Esophagus muscularis mucosa (tissue), 4 donors: ENCODE results near the gene NKAIN2. TPM values are rescaled to one million over a fixed set of nuclear protein-coding genes. Genes with fewer than 3 reads are reported as not detected.
"Not testable (repeated sequence)": the region's sequence is repeated elsewhere in the genome, so short reads cannot be mapped to it uniquely, and the experiment has no call there.

ENCODE experiments used
- DNase-seq: peaks from one replicate; pipeline ENCODE4 v3.0.0-alpha.2; 2017; ENCODE audit errors: extremely low spot score
- H3K27ac ChIP-seq, 4 donors: fragments of 200-600 bp; sonication (generic); replicated peaks in 1 of 4; 1 replicate in 3 of 4; 2 replicates in 1 of 4; pipeline ENCODE4 v1.5.1; 2016 to 2019; ENCODE audit warnings: mild to moderate bottlenecking in 1 of 4
- H3K27me3 ChIP-seq, 4 donors: fragments of 200-600 bp; sonication (generic); one replicate each; pipeline versions ENCODE4 v1.5.1 to v1.6.0; 2016 to 2019
- H3K36me3 ChIP-seq, 4 donors: fragments of 200-600 bp; sonication (generic); one replicate each; pipeline ENCODE4 v1.5.1; 2016 to 2019
- H3K4me1 ChIP-seq, 4 donors: fragments of 200-600 bp; sonication (generic); one replicate each; pipeline ENCODE4 v1.5.1; 2016 to 2019
- H3K4me3 ChIP-seq, 4 donors: fragments of 200-600 bp; sonication (generic); 1 replicate in 2 of 4; 2 replicates in 2 of 4; pipeline ENCODE4 v1.5.1; 2016 to 2019; ENCODE audit warnings: mild to moderate bottlenecking in 4 of 4, moderate library complexity in 1 of 4
- H3K9me3 ChIP-seq, 4 donors: fragments of 200-600 bp; sonication (generic); 1 replicate in 3 of 4; 2 replicates in 1 of 4; pipeline ENCODE4 v1.5.1; 2016 to 2019
- EP300 ChIP-seq: sonication (generic); formaldehyde crosslinking; IDR thresholded peaks from one replicate; pipeline ENCODE4 v1.6.1; 2017; ENCODE audit warnings: antibody characterized with exemption
- POLR2A ChIP-seq: fragments of 450-650 bp; IDR thresholded peaks from one replicate; pipeline ENCODE4 v1.6.1; 2017; ENCODE audit warnings: antibody characterized with exemption, moderate library complexity, mild to moderate bottlenecking, low read depth
- POLR2AphosphoS5 ChIP-seq, 2 donors: sonication (generic); formaldehyde crosslinking; IDR thresholded peaks; one replicate each; pipeline ENCODE4 v1.6.1; 2017; ENCODE audit warnings: antibody characterized with exemption in 2 of 2
- WGBS: methylation state at CpG from one replicate; pipeline ENCODE4 v1.1.5; 2018; 5-methylcytosine and 5-hydroxymethylcytosine counted together
- intact Hi-C: fragments of 100-400 bp; cut with DNase I; formaldehyde crosslinking; loops from one replicate; pipeline ENCODE4 v1.15.1; 2023
- total RNA-seq, 4 donors: library from RNA; depleted of rRNA; stranded (reverse); fragments of >200 nt; gene quantifications; one replicate each; pipeline versions ENCODE4 v1.1.0 to v1.2.1, GENCODE V29; 2016
- TF ChIP-seq, protein P1 (sequence below), 3 experiments: fragments of 200-600 bp in 2 of 3; fragments of 450-650 bp in 1 of 3; sonication (generic) in 2 of 3; IDR thresholded peaks; one replicate each; pipeline ENCODE4 v1.5.1; 2017 to 2019; ENCODE audit warnings: antibody characterized with exemption in 3 of 3, mild to moderate bottlenecking in 2 of 3, moderate library complexity in 1 of 3

Gene NKAIN2
- total RNA-seq, 4 donors from 2014 or later = 0.11 to 0.66 (median 0.13) TPM; not detected in 1

DNA sequence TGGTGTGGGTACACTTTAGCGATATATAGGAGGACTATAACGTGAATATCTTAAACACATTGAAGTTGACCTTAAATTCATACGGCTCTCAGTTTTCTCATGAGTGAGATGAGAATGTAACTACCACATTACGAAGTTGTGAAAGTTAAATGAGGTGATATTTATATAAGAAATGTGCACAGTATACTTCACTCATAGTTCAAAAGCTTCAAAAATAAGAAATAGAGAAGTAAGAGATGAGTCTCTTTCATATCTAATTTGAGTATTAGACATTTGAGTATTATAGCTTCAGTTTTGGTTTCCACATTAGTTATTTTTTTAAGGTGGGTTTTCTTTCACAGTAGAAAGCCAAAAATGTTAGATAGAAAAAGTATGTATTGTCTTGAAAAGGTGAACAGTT is 183.3 kb downstream of the NKAIN2 start:
- no peak overlapping the region for H3K27ac ChIP-seq
- WGBS = 91% methylated on average over 4 of the region's 4 CpGs
- no peaks in the 10 kb centered on the region for H3K9me3 ChIP-seq
- H3K4me1 ChIP-seq = no peaks in the 10 kb centered on the region
- H3K27me3 ChIP-seq = no peaks in the 10 kb centered on the region
- no peak overlapping the region for H3K4me3 ChIP-seq
- intact Hi-C loops = no loop called here
- DNase-seq = no peak
- H3K36me3 ChIP-seq = no peaks in the 10 kb centered on the region
- TF ChIP-seq POLR2AphosphoS5 (IDR thresholded peaks at IDR 0.05) (no peak), EP300 (no peak), POLR2A (no peak)
- TF ChIP-seq, protein P1, sequence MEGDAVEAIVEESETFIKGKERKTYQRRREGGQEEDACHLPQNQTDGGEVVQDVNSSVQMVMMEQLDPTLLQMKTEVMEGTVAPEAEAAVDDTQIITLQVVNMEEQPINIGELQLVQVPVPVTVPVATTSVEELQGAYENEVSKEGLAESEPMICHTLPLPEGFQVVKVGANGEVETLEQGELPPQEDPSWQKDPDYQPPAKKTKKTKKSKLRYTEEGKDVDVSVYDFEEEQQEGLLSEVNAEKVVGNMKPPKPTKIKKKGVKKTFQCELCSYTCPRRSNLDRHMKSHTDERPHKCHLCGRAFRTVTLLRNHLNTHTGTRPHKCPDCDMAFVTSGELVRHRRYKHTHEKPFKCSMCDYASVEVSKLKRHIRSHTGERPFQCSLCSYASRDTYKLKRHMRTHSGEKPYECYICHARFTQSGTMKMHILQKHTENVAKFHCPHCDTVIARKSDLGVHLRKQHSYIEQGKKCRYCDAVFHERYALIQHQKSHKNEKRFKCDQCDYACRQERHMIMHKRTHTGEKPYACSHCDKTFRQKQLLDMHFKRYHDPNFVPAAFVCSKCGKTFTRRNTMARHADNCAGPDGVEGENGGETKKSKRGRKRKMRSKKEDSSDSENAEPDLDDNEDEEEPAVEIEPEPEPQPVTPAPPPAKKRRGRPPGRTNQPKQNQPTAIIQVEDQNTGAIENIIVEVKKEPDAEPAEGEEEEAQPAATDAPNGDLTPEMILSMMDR (IDR thresholded peaks at IDR 0.05) = no peak

DNA sequence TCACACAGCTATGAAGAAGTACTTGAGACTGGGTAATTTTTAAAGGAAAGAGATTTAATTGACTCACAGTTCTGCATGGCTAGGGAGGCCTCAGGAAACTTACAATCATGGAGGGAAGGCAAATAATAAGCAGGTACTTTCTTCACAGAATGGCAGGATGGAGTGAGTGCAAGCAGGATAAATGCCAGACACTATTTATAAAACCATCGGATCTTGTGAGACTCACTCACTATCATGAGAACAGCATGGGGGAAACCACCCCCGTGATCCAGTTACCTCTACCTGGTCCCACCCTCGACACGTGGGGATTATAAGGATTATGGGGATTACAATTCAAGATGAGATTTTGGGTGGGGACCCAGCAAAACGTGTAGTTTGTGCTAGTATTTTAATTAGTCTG is 186.3 kb downstream of the NKAIN2 start:
- intact Hi-C loops, H3K27me3 ChIP-seq, H3K4me1 ChIP-seq, DNase-seq, H3K36me3 ChIP-seq, H3K4me3 ChIP-seq, H3K9me3 ChIP-seq, H3K27ac ChIP-seq: not testable (repeated sequence)
- 42% methylated on average over 5 of the region's 5 CpGs for WGBS

DNA sequence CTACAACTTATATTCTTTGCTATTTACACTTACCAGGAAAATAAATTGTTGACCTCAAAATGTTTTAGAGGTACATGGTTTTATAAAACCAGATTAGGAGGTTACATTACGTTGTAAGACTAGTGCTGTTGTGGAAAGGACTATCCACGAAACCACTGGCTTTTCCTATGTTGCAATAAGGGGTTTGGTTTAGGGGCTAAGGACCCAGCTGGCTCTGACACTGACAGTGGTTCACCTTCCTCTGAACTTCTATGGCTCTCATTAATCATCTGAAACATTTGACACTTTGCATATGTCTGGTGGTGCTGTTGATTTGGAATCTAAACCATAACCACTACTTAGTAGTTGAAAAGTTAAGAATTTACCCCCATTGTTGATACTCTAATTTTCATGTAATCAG is 186.7 kb downstream of the NKAIN2 start:
- H3K27ac ChIP-seq = no peak overlapping the region
- H3K4me3 ChIP-seq = no peak overlapping the region
- no peaks in the 10 kb centered on the region for H3K36me3 ChIP-seq
- H3K9me3 ChIP-seq = no peaks in the 10 kb centered on the region
- no peaks in the 10 kb centered on the region for H3K4me1 ChIP-seq
- peaks cover 0 to 2% (median 0%) of the 10 kb centered on the region in 4 donors for H3K27me3 ChIP-seq
- WGBS = 72% methylated on average over 2 of the region's 2 CpGs
- no peak for DNase-seq
- no peak for TF ChIP-seq EP300
- TF ChIP-seq, protein P1 (IDR thresholded peaks at IDR 0.05) = no peak
- TF ChIP-seq POLR2A = no peak
- no peak for TF ChIP-seq POLR2AphosphoS5 (IDR thresholded peaks at IDR 0.05)
- intact Hi-C loops = no loop called here

DNA sequence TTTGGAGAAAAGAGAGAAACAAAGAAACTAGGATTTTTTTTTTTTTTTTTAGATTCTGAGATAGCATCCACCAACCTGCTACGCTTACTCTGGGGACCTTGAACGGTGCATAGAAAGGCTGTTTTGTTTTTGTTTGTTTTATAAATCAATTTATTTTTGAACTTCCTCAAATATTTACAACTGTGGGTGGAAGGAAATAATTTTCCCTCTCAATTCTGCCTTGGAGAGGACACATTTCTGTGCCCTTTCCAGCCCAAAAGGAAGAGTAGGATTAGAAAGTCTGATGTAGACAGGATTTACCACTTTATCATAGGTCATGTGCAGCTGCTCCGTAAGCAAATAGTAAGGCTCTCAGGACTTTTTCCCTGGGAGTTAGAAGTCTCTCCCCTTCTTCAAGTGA is 190.5 kb downstream of the NKAIN2 start:
- WGBS = 74% methylated on average over 3 of the region's 3 CpGs

DNA sequence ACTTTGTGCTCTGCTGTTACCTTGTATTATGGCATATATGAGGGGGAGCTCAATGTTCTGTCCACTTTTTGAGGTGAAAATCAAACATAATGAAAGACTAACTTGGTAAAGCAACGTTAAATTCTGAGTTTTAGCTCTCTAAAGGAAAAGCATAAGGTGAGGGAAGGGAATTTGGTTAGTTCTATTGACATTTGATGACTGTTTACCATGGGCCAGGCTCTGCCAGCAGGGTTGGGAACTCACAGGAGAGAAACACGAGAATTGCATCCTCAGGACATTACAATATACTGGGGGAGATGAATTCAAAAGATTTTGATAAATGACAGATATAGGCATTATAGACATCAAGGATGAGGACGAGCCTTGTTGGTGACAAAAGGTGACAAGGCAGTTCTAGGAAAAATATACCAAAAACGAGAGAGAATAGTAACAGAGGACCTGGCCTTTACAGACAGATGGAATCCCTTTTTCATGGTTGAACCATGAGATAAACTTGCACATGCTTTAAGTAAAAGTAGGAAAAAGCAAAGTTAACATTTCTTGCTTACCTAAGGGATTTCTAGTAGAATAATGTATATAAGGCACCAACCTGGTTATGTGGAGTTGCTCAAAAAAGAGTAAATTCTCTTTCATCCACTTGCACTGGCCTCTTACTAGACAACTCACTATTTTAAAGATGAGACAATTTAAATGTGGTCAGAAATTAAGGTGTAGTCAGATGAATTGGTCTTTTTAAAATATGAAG is 191.4 kb downstream of the NKAIN2 start:
- Histone ChIP-seq H3K4me1 (no peaks in the 10 kb centered on the region), H3K4me3 (no peak overlapping the region), H3K27ac (no peak overlapping the region), H3K27me3 (peaks cover 0 to 2% (median 0%) of the 10 kb centered on the region in 4 donors), H3K9me3 (no peaks in the 10 kb centered on the region), H3K36me3 (no peaks in the 10 kb centered on the region)
- TF ChIP-seq EP300 = no peak
- TF ChIP-seq, protein P1 (IDR thresholded peaks at IDR 0.05) = no peak
- TF ChIP-seq POLR2AphosphoS5 (IDR thresholded peaks at IDR 0.05) = no peak
- no peak for TF ChIP-seq POLR2A
- WGBS = 74% methylated on average over 4 of the region's 4 CpGs
- intact Hi-C loops = no loop called here
- DNase-seq = no peak

More for the DNA sequence above, 190.5 kb downstream of the NKAIN2 start:
- TF ChIP-seq EP300 (no peak), POLR2A (no peak), POLR2AphosphoS5 (IDR thresholded peaks at IDR 0.05) (no peak)
- TF ChIP-seq, protein P1 (IDR thresholded peaks at IDR 0.05) = no peak
- no peaks in the 10 kb centered on the region for H3K9me3 ChIP-seq
- intact Hi-C loops = no loop called here
- peaks cover 0 to 2% (median 0%) of the 10 kb centered on the region in 4 donors for H3K27me3 ChIP-seq
- H3K27ac ChIP-seq = no peak overlapping the region
- H3K36me3 ChIP-seq = no peaks in the 10 kb centered on the region
- DNase-seq = no peak
- H3K4me1 ChIP-seq = no peaks in the 10 kb centered on the region
- H3K4me3 ChIP-seq = no peak overlapping the region
